ENCODE data around the gene MEF2B. TPM values are rescaled to one million over a fixed set of nuclear protein-coding genes. Genes with fewer than 3 reads are reported as not detected.
A peak's percentile ranks its signal among the peaks of the same experiment; 100 is the strongest.

Gene MEF2B
- total and polyA plus RNA-seq, 2 experiments from 2014 or later = 7.4 to 8.3 TPM

- peaks cover 64% of the 10 kb centered on the region for H3K27me3 ChIP-seq (ENCODE audit: insufficient read depth)
- H3K4me1 ChIP-seq (ENCODE audit: insufficient read depth) = peaks cover 3% of the 10 kb centered on the region; the same call in 1 of the 2 replicates
- Mint-ChIP-seq H3K36me3 (ENCODE audit: low read depth) (no peaks in the 10 kb centered on the region), H3K4me1 (peaks cover 12% of the 10 kb centered on the region), H3K27me3 (ENCODE audit: insufficient read depth, low read depth, poor library complexity) (peaks cover 58% of the 10 kb centered on the region), H3K27ac (no peak overlapping the region), H3K4me3 (no peak overlapping the region), H3K9me3 (no peaks in the 10 kb centered on the region; the same call in 2 of the 3 replicates)
- H3K79me2 ChIP-seq (replicated peaks; ENCODE audit: insufficient read depth) = no peaks in the 10 kb centered on the region
- H2AFZ ChIP-seq = no peak overlapping the region
- ATAC-seq = no peak
- no peaks in the 10 kb centered on the region for H3F3A ChIP-seq (replicated peaks; ENCODE audit: low read depth)
- peak overlapping the region; percentile 88; the same call in 1 of the 2 replicates for H3K4me2 ChIP-seq
- H4K20me1 ChIP-seq (replicated peaks; ENCODE audit: insufficient read depth) = peaks cover 3% of the 10 kb centered on the region; the same call in 1 of the 2 replicates
- H3K27ac ChIP-seq (ENCODE audit: low read depth) = no peak overlapping the region
- DNase-seq (ENCODE audit: low spot score) = no peak
- no peaks in the 10 kb centered on the region for H3K36me3 ChIP-seq (ENCODE audit: insufficient read depth)
- no peak for TF ChIP-seq NANOG (IDR thresholded peaks at IDR 0.05; ENCODE audit: borderline replicate concordance)
- no peak for TF ChIP-seq ZNF331 (CRISPR knock-in tag; IDR thresholded peaks at IDR 0.05; ENCODE audit: low read depth)
- TF ChIP-seq, protein P1, sequence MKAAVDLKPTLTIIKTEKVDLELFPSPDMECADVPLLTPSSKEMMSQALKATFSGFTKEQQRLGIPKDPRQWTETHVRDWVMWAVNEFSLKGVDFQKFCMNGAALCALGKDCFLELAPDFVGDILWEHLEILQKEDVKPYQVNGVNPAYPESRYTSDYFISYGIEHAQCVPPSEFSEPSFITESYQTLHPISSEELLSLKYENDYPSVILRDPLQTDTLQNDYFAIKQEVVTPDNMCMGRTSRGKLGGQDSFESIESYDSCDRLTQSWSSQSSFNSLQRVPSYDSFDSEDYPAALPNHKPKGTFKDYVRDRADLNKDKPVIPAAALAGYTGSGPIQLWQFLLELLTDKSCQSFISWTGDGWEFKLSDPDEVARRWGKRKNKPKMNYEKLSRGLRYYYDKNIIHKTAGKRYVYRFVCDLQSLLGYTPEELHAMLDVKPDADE (IDR thresholded peaks at IDR 0.05) = no peak
- TF ChIP-seq EZH2phosphoT487 (IDR thresholded peaks at IDR 0.05; ENCODE audit: unreplicated experiment) = no peak
- no peak for TF ChIP-seq REST (IDR thresholded peaks at IDR 0.05; ENCODE audit: unreplicated experiment)
- TF ChIP-seq POLR2AphosphoS5 (IDR thresholded peaks at IDR 0.05; ENCODE audit: low read depth) = no peak
- TF ChIP-seq, protein P2, sequence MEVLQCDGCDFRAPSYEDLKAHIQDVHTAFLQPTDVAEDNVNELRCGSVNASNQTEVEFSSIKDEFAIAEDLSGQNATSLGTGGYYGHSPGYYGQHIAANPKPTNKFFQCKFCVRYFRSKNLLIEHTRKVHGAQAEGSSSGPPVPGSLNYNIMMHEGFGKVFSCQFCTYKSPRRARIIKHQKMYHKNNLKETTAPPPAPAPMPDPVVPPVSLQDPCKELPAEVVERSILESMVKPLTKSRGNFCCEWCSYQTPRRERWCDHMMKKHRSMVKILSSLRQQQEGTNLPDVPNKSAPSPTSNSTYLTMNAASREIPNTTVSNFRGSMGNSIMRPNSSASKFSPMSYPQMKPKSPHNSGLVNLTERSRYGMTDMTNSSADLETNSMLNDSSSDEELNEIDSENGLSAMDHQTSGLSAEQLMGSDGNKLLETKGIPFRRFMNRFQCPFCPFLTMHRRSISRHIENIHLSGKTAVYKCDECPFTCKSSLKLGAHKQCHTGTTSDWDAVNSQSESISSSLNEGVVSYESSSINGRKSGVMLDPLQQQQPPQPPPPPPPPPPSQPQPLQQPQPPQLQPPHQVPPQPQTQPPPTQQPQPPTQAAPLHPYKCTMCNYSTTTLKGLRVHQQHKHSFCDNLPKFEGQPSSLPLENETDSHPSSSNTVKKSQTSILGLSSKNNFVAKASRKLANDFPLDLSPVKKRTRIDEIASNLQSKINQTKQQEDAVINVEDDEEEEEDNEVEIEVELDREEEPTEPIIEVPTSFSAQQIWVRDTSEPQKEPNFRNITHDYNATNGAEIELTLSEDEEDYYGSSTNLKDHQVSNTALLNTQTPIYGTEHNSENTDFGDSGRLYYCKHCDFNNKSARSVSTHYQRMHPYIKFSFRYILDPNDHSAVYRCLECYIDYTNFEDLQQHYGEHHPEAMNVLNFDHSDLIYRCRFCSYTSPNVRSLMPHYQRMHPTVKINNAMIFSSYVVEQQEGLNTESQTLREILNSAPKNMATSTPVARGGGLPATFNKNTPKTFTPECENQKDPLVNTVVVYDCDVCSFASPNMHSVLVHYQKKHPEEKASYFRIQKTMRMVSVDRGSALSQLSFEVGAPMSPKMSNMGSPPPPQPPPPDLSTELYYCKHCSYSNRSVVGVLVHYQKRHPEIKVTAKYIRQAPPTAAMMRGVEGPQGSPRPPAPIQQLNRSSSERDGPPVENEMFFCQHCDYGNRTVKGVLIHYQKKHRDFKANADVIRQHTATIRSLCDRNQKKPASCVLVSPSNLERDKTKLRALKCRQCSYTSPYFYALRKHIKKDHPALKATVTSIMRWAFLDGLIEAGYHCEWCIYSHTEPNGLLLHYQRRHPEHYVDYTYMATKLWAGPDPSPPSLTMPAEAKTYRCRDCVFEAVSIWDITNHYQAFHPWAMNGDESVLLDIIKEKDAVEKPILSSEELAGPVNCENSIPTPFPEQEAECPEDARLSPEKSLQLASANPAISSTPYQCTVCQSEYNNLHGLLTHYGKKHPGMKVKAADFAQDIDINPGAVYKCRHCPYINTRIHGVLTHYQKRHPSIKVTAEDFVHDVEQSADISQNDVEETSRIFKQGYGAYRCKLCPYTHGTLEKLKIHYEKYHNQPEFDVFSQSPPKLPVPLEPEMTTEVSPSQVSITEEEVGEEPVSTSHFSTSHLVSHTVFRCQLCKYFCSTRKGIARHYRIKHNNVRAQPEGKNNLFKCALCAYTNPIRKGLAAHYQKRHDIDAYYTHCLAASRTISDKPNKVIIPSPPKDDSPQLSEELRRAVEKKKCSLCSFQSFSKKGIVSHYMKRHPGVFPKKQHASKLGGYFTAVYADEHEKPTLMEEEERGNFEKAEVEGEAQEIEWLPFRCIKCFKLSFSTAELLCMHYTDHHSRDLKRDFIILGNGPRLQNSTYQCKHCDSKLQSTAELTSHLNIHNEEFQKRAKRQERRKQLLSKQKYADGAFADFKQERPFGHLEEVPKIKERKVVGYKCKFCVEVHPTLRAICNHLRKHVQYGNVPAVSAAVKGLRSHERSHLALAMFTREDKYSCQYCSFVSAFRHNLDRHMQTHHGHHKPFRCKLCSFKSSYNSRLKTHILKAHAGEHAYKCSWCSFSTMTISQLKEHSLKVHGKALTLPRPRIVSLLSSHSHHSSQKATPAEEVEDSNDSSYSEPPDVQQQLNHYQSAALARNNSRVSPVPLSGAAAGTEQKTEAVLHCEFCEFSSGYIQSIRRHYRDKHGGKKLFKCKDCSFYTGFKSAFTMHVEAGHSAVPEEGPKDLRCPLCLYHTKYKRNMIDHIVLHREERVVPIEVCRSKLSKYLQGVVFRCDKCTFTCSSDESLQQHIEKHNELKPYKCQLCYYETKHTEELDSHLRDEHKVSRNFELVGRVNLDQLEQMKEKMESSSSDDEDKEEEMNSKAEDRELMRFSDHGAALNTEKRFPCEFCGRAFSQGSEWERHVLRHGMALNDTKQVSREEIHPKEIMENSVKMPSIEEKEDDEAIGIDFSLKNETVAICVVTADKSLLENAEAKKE (CRISPR knock-in tag; IDR thresholded peaks at IDR 0.05) = no peak
- TF ChIP-seq CREB1 (CRISPR knock-in tag; IDR thresholded peaks at IDR 0.05; ENCODE audit: low read depth) = no peak
- TF ChIP-seq STAT1 (IDR thresholded peaks at IDR 0.05; ENCODE audit: unreplicated experiment) = no peak
- peak overlapping the region; percentile 78; the same call in 1 of the 2 replicates for H3K4me3 ChIP-seq
- H3K9me2 ChIP-seq (ENCODE audit: insufficient read depth) = no peaks in the 10 kb centered on the region
Measured at GRCh38 chr19:19212916-19213315, 42.9 kb upstream of the MEF2B start.
